GM12874 (cell line): ENCODE measurements around the gene SLC31A1.

Experiments used
- TF ChIP-seq, protein P1 (sequence below): IDR thresholded peaks from 2 replicates; pipeline ENCODE4 v1.5.1; 2011; ENCODE audit warnings: low read depth, mild to moderate bottlenecking, control low read depth, low read length, moderate library complexity; ENCODE audit not compliant: insufficient read depth

The SLC31A1 gene

DNA sequence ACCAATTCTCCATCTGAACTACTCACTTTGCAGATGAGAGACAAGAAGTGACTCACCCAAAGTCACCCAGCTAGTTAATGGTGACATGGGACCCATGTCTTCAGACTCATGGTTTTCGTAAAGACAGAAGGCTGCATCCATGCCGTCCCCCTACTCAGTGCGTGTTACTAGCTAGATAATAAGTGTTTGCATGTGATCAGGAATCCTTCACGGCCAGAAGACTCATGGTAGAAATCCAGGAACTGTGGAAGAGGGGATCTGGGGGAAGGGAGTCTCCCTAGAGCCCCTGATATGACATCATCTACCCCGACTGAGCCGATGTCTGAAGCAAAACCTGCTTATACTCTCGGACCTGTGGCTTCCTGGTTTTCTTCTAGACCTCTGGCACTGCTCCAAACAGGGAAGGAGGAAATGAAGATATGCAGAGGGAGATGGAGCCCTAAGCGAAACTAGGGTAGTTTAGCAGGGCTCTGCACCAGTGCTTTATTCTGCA lies 78.5 kb downstream of the SLC31A1 start:
- TF ChIP-seq, protein P1, sequence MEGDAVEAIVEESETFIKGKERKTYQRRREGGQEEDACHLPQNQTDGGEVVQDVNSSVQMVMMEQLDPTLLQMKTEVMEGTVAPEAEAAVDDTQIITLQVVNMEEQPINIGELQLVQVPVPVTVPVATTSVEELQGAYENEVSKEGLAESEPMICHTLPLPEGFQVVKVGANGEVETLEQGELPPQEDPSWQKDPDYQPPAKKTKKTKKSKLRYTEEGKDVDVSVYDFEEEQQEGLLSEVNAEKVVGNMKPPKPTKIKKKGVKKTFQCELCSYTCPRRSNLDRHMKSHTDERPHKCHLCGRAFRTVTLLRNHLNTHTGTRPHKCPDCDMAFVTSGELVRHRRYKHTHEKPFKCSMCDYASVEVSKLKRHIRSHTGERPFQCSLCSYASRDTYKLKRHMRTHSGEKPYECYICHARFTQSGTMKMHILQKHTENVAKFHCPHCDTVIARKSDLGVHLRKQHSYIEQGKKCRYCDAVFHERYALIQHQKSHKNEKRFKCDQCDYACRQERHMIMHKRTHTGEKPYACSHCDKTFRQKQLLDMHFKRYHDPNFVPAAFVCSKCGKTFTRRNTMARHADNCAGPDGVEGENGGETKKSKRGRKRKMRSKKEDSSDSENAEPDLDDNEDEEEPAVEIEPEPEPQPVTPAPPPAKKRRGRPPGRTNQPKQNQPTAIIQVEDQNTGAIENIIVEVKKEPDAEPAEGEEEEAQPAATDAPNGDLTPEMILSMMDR = no peak

DNA sequence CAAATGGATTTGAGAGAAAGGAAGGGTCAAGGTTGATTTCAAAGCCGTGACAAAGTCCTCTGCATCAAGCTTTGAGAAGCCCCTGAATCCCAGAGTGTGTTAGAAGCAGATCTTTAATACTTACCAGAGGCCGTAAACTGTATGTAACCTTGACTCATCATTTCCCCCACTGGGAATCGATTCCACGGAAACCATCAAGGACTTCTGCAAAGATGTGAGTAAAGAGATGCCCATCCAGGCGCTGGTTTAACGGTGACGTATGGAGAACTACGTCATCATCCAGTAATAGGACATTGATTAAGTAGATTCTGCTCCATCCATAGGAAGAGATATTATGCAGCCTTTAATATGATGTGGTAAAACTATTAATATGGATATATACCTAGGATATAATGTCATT lies 80.2 kb downstream of the SLC31A1 start:
- TF ChIP-seq, protein P1 = no peak

DNA sequence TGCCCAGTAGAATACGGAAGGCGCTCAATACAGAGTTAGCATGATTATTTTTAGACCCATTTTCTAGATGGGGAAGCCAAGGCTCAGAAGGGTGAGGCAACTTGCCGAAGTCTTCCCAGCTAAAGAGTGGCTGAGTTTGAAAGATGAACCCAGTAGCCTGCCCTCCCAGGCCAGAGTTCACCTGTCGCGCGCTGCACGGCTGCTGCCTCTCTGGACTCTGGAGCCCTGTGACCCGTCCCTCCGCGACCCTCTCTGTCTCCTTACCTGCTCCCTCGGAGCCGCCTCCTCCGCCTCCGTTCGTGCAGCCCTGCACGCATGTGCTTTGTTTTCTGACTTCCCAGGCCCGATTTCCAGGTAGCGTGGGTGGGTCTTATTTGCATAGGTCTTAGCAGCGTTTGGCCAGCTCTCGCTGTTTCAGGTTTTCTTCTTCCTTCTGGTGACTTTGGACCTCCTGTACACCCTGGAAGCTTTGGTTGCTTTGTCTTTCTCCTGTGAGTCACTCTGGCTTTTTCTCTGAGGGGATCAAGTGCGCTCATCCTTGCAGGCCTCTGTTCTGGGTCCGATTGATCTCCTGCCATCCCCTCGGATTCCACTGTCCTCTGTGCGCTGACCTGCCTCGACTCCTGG lies 81.6 kb downstream of the SLC31A1 start, which contains the start of gene RNF183:
Gene RNF183, minus strand, starts transcription at position 585 of the 627 bp plus-strand sequence. CDS start 5,192 bp downstream, outside the sequence.
- TF ChIP-seq, protein P1 = no peak

DNA sequence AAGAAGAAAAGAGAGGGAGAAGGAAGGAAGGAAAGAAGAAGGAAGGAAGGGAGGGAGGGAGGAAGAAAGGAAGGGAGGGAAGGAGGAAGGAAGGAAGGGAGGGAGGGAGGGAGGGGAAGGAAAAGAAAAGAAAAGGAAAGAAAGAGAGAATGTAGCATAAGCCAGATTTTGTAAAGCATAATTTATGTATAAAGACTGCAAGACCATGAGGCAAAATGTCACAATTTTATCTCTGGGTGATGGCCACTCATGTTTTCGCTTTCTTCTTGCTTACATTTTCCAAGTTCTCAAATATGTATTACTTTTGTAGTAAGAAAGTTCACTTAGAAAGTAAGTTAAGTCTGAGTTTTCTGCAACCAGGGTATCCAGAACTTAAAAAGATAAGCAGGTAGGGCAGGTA lies 85.2 kb downstream of the SLC31A1 start:
- TF ChIP-seq, protein P1 = no peak

DNA sequence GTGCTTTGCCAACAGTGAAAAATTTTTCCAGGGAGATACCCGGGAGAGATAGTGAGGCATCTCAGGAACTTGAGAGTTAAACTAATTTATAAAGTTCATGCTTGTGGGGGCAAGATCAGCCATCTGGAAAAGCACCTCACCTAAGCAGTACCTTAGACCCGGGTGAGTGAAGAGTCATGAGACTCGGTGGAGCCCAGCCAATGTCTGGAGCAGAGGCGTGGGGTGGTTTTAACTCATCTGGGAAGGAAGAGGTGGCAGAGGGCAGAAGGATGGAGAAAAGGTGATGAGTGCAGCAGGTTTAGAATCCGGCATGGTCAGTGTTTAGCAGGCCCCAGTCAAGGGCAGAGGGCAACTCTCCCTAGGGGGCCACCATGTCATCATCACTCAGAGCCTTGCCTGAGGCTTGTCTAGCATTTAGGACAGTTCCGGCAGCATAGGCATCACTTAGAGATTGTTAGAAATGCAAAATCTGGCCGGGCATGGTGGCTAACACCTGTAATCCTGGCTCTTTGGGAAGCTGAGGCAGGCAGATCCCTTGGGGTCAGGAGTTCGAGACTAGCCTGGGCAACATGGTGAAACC lies 86.1 kb downstream of the SLC31A1 start:
- TF ChIP-seq, protein P1 = no peak

DNA sequence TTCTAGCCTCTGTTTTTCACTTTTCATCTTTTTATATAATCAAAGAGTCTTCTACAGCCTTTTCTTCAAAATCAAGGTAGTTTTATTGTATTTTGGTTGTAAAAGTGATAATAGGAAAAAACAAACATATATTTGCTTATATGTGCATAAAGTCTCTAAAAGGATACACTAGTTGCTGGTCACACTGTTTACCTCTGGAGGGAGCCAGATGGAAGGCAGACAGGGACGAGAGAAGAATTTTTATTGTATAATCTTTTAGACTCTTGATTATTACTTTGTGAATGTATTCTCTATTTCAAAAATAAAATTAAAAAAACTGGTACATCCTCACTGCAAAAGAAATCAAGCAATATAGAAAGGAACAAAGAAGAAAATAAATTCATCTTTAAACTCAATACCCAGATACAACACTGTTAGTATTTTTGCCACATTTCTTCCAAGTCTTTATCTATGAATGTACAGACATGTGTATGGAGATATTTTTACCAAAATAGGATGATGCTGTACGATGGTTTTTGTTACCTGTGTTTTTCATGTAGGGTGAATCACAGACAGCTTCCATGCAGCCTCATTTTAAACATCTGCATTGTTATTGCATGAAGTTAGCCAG lies 88.0 kb downstream of the SLC31A1 start:
- TF ChIP-seq, protein P1 = peak; percentile 52; the same call in 1 of the 2 replicates

DNA sequence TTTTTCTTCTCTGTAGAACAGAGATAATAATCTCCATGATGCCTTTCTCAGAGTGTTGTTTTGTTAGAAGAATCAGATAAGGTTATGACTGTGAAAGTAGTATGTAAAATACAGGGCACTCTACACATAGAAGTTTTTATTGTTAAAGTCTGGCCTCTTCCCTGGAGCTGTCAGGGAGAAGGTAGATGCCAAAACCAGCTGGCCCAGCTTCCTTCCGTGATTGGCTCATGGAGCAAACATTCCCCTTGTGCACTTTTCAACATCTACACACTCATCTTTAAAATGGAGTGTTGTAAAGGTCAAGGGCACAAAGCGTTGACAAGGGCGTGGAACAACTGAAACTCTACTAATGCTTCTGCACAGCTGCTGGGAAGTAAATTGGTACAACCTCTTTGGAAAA lies 89.2 kb downstream of the SLC31A1 start:
- TF ChIP-seq, protein P1 = no peak
